ENCODE data around the gene GAS7.
A peak's percentile ranks its signal among the peaks of the same experiment; 100 is the strongest.

The GAS7 gene

DNA sequence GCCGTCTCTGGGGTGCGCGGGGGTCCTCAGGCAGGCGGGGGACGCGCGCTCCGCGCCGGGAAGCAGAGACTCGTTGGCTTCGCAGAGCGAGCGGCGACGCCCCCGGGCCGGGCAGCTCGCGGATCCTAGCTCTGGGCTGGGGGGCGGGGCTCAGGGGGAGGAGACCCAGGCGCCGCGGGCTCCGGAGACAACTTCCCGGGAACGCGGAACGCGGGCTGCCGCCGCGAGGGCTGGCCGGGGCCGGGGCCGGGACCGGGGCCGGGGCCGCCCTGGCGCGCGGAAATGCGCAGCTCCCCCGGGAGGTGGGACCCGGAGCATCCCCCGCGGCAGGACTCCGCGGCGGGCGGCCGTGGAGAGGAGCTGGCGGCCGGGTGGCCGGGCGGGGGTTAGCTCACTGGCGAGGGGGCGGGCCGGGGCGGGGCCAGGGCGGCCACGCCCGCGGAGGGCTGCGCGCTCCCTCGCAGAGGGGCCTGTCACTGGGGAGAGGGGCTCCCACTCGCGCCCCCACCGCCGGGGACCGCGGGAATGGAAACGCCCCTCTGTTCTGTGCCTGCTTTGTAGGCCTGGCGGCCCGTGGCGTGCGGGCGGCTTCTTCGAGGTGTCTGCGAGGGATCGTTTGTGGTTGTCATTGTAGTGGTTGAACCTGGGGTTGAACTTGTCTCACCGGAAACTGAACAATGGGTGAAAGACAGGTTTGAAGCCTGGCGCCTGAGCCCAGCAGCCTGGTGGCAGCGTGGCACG, at the start of gene GAS7:
TSS of gene GAS7 (minus strand) at position 98 of the 741 bp plus-strand sequence.
- peak; percentile 41 for DNase-seq (ENCODE audit: low read depth)
- TF ChIP-seq CTCF (IDR thresholded peaks at IDR 0.05; ENCODE audit: insufficient read depth, low read depth, low read length, missing control alignments) = no peak
- H3K4me3 ChIP-seq (ENCODE audit: low read depth, low read length) = peak within 1 kb of the TSS; percentile 63

DNA sequence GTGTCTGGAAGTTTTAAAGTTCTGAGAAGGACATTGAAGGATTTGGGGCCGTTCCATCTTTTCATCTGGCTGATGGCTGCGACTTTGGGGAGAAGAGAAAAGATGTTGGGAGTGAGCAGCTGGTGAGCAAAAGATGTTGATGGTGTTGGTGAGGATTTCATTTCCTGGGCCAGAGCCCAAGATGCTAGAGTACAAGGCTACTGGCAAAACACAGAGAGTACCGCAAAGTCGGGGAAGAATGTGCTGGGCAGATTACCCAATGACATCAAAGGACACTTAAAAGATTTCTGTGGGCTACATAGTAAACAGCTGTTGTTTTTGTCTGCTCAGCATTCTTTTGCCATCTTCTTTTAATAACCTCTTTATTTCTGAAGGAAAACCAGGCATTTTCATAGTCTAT, 49.4 kb upstream of the GAS7 start:
- H3K4me3 ChIP-seq (ENCODE audit: low read depth, low read length) = no peak overlapping the region
- TF ChIP-seq CTCF (IDR thresholded peaks at IDR 0.05; ENCODE audit: insufficient read depth, low read depth, low read length, missing control alignments) = no peak
- DNase-seq (ENCODE audit: low read depth) = no peak

- no peak for DNase-seq (ENCODE audit: low read depth)
- no peak overlapping the region for H3K4me3 ChIP-seq (ENCODE audit: low read depth, low read length)
- no peak for TF ChIP-seq CTCF (IDR thresholded peaks at IDR 0.05; ENCODE audit: insufficient read depth, low read depth, low read length, missing control alignments)
These were observed 45.8 kb upstream of the GAS7 start for GRCh38 chr17:10243883-10244844.

- no peak overlapping the region for H3K4me3 ChIP-seq (ENCODE audit: low read depth, low read length)
- TF ChIP-seq CTCF (IDR thresholded peaks at IDR 0.05; ENCODE audit: insufficient read depth, low read depth, low read length, missing control alignments) = no peak
- no peak for DNase-seq (ENCODE audit: low read depth)
These were observed 43.4 kb upstream of the GAS7 start for GRCh38 chr17:10241781-10242180.

- TF ChIP-seq CTCF (IDR thresholded peaks at IDR 0.05; ENCODE audit: insufficient read depth, low read depth, low read length, missing control alignments) = no peak
- DNase-seq (ENCODE audit: low read depth) = no peak
- no peak overlapping the region for H3K4me3 ChIP-seq (ENCODE audit: low read depth, low read length)
These were observed 40.3 kb upstream of the GAS7 start for GRCh38 chr17:10238661-10239060.

- TF ChIP-seq CTCF (IDR thresholded peaks at IDR 0.05; ENCODE audit: insufficient read depth, low read depth, low read length, missing control alignments) = no peak
- DNase-seq (ENCODE audit: low read depth) = no peak
- no peak overlapping the region for H3K4me3 ChIP-seq (ENCODE audit: low read depth, low read length)
These were observed 35.6 kb upstream of the GAS7 start for GRCh38 chr17:10234033-10234432.

All from GM12865 (cell line).